ENCODE results near the gene RPP25L. TPM values are rescaled to one million over a fixed set of nuclear protein-coding genes. Genes with fewer than 3 reads are reported as not detected.

Gene RPP25L
- total and polyA plus RNA-seq, 12 donors, result 10.5 to 42.9 (median 27.6) TPM

- Histone ChIP-seq H3K27me3 (no peaks in the 10 kb centered on the region), H3K4me1 (replicated peaks in 1 of 2) (peaks cover 12 to 25% of the 10 kb centered on the region in 2 donors), H3K4me3 (no peak overlapping the region), H3K36me3 (replicated peaks in 1 of 2) (peaks cover 0 to 47% of the 10 kb centered on the region in 2 donors), H3K9me3 (replicated peaks in 1 of 3) (no peaks in the 10 kb centered on the region), H3K27ac (no peak overlapping the region)
- 93 to 100% (median 100%) methylated on average over 1 to 2 of the region's 2 CpGs for WGBS, 4 donors
- intact Hi-C loops (cut with DNase I), result no loop called here
- TF ChIP-seq POLR2A (IDR thresholded peaks at IDR 0.05) (no peak), CTCF (IDR thresholded peaks at IDR 0.05) (no peak)
- no peak for DNase-seq
These were observed 3.2 kb upstream of the RPP25L start for GRCh38 chr9:34615132-34615531.

GRCh38 chr9:34612788-34613390 is 992 bp upstream of the RPP25L start:
- Histone ChIP-seq H3K36me3 (replicated peaks in 1 of 2) (peaks cover 0 to 40% of the 10 kb centered on the region in 2 donors), H3K9me3 (replicated peaks in 1 of 3) (no peaks in the 10 kb centered on the region), H3K4me1 (replicated peaks in 1 of 2) (peaks cover 6 to 15% of the 10 kb centered on the region in 2 donors), H3K4me3 (peak overlapping the region in 2 of 4 donors; percentile 72 to 82), H3K27ac (peak overlapping the region in 3 of 5 donors; percentile 68 to 87 (median 70)), H3K27me3 (no peaks in the 10 kb centered on the region)
- TF ChIP-seq POLR2A (IDR thresholded peaks at IDR 0.05) (no peak), CTCF (IDR thresholded peaks at IDR 0.05) (peak; percentile 71 to 84 (median 78))
- intact Hi-C loops (cut with DNase I), result no loop called here
- WGBS, 4 donors, result 1 to 3% (median 2%) methylated on average over 13 to 15 of the region's 15 CpGs
- peak; percentile 67 to 88 (median 81) for DNase-seq

GRCh38 chr9:34611251-34611810 is 566 bp downstream of the RPP25L start:
- Histone ChIP-seq H3K27ac (peak overlapping the region in 4 of 5 donors; percentile 19 to 87 (median 69)), H3K4me1 (replicated peaks in 1 of 2) (peaks cover 6 to 15% of the 10 kb centered on the region in 2 donors), H3K36me3 (replicated peaks in 1 of 2) (peaks cover 0 to 25% of the 10 kb centered on the region in 2 donors), H3K27me3 (no peaks in the 10 kb centered on the region), H3K9me3 (replicated peaks in 1 of 3) (no peaks in the 10 kb centered on the region), H3K4me3 (peak overlapping the region; percentile 35 to 85 (median 77))
- TF ChIP-seq POLR2A (IDR thresholded peaks at IDR 0.05) (no peak), CTCF (IDR thresholded peaks at IDR 0.05) (no peak)
- WGBS, 4 donors, result 50 to 80% (median 56%) methylated on average over 2 to 10 of the region's 10 CpGs
- intact Hi-C loops (cut with DNase I), result no loop called here
- DNase-seq, result peak in 2 of 7 donors; percentile 18 to 49

GRCh38 chr9:34610434-34611206 is 1.3 kb downstream of the RPP25L start:
- Histone ChIP-seq H3K4me1 (replicated peaks in 1 of 2) (peaks cover 6 to 15% of the 10 kb centered on the region in 2 donors), H3K27me3 (no peaks in the 10 kb centered on the region), H3K36me3 (replicated peaks in 1 of 2) (peaks cover 0 to 20% of the 10 kb centered on the region in 2 donors), H3K4me3 (peak overlapping the region in 1 of 4 donors; percentile 82), H3K27ac (no peak overlapping the region), H3K9me3 (replicated peaks in 1 of 3) (no peaks in the 10 kb centered on the region)
- intact Hi-C loops (cut with DNase I), result no loop called here
- DNase-seq, result no peak
- WGBS, 4 donors, result 79 to 96% (median 95%) methylated on average over 2 to 20 of the region's 20 CpGs
- TF ChIP-seq POLR2A (IDR thresholded peaks at IDR 0.05) (no peak), CTCF (IDR thresholded peaks at IDR 0.05) (no peak)
